22Rv1 (cell line): ENCODE measurements around the gene TTC28.

Experiments used
- ZFX ChIP-seq: fragments of 450-650 bp; IDR thresholded peaks from 2 replicates; pipeline ENCODE4 v1.6.1; 2017; ENCODE audit warnings: antibody characterized with exemption, borderline replicate concordance
- TF ChIP-seq, protein P1 (sequence below): fragments of 450-650 bp; IDR thresholded peaks from 2 replicates; pipeline ENCODE4 v1.5.1; 2017; ENCODE audit warnings: mild to moderate bottlenecking

DNA sequence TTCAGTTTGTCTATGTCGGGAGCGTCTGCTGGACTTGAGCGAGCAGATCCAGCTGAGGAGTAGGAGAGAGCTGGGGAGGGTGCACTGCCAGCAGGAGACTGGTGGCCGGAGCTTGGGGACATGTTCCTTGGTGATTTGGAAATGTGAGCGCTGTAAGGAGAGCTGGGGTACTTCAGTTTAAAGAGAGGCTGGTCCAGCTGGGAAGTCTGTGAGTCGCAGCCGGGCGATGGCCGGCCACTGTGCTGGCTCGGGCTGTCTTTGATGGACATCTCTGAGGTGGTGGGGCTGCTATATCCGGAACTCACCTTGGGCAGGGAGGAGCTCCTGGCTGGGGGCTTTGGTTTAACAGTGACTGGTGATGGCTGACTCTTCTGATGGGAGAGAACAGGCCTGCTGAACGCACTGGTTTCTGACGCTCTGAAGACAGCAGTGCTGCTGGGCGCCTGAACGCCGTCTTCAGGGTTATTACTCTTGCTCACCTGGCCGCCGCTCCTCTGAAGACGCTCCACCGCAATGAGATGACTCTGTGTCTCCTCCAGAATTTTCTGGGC lies 696.9 kb downstream of the TTC28 start:
- TF ChIP-seq, protein P1, sequence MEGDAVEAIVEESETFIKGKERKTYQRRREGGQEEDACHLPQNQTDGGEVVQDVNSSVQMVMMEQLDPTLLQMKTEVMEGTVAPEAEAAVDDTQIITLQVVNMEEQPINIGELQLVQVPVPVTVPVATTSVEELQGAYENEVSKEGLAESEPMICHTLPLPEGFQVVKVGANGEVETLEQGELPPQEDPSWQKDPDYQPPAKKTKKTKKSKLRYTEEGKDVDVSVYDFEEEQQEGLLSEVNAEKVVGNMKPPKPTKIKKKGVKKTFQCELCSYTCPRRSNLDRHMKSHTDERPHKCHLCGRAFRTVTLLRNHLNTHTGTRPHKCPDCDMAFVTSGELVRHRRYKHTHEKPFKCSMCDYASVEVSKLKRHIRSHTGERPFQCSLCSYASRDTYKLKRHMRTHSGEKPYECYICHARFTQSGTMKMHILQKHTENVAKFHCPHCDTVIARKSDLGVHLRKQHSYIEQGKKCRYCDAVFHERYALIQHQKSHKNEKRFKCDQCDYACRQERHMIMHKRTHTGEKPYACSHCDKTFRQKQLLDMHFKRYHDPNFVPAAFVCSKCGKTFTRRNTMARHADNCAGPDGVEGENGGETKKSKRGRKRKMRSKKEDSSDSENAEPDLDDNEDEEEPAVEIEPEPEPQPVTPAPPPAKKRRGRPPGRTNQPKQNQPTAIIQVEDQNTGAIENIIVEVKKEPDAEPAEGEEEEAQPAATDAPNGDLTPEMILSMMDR = no peak
- no peak for TF ChIP-seq ZFX
